Activated effector memory CD4-positive, alpha-beta T cell treated with Interleukin-2 at 50 U/mL for 16 hours (primary cell): ENCODE data around the gene TMEM14B.
"Not testable (repeated sequence)": the region's sequence is repeated elsewhere in the genome, so short reads cannot be mapped to it uniquely, and the experiment has no call there.

Source experiments
- DNase-seq: peaks from one replicate; pipeline ENCODE4 v3.0.0-alpha.2; 2020

Gene TMEM14B

GRCh38 chr6:10749734-10750133, 2.1 kb downstream of the TMEM14B start:
- no peak for DNase-seq

- not testable (repeated sequence) for DNase-seq
Measured at GRCh38 chr6:10750568-10750967, 3.0 kb downstream of the TMEM14B start.

GRCh38 chr6:10751757-10752156, 4.2 kb downstream of the TMEM14B start:
- not testable (repeated sequence) for DNase-seq

GRCh38 chr6:10756085-10756484, 8.5 kb downstream of the TMEM14B start:
- no peak for DNase-seq

GRCh38 chr6:10759312-10759839, 11.8 kb downstream of the TMEM14B start:
- DNase-seq: no peak

- DNase-seq: no peak
Measured at GRCh38 chr6:10759884-10760329, 12.3 kb downstream of the TMEM14B start.

- DNase-seq: no peak
Measured at GRCh38 chr6:10763006-10763405, 15.4 kb downstream of the TMEM14B start.

- DNase-seq: no peak
Measured at GRCh38 chr6:10769419-10769818, 21.8 kb downstream of the TMEM14B start.

GRCh38 chr6:10771371-10771894, 23.8 kb downstream of the TMEM14B start:
- no peak for DNase-seq

GRCh38 chr6:10778230-10778629, 30.6 kb downstream of the TMEM14B start:
- DNase-seq: no peak

- DNase-seq: no peak
Measured at GRCh38 chr6:10779076-10779475, 31.5 kb downstream of the TMEM14B start.

- no peak for DNase-seq
Measured at GRCh38 chr6:10791673-10792072, 44.1 kb downstream of the TMEM14B start.

- DNase-seq: no peak
Measured at GRCh38 chr6:10792101-10792500, 44.5 kb downstream of the TMEM14B start.

GRCh38 chr6:10793035-10793434, 45.4 kb downstream of the TMEM14B start:
- no peak for DNase-seq

GRCh38 chr6:10793695-10794094, 46.1 kb downstream of the TMEM14B start:
- no peak for DNase-seq

GRCh38 chr6:10794239-10794638, 46.6 kb downstream of the TMEM14B start:
- no peak for DNase-seq

- no peak for DNase-seq
Measured at GRCh38 chr6:10800810-10801209, 53.2 kb downstream of the TMEM14B start.

- DNase-seq: peak; percentile 34
Measured at GRCh38 chr6:10801224-10801848, 53.7 kb downstream of the TMEM14B start.
